HepG2 (cell line): ENCODE data around the gene CRHR1. TPM values are rescaled to one million over a fixed set of nuclear protein-coding genes. Genes with fewer than 3 reads are reported as not detected.

ENCODE experiments used
- ATAC-seq: fragments of 200-7000 bp; cut with Tn5 transposase; 3 replicates; pipeline ENCODE4 v1.9.1; 2020; ENCODE audit warnings: mild to moderate bottlenecking, moderate library complexity
- BruUV-seq: library from RNA; stranded (reverse); fragments of 400-500 nt; replicated peaks from 2 replicates; lab custom pipeline; 2021; lab: Mats Ljungman, UMichigan
- CTCF ChIA-PET: fragments of 300-600 bp; formaldehyde crosslinking; extraction: SDS; loops from one replicate; lab custom pipeline; 2021; ENCODE audit warnings: low total read pairs, inconsistent platforms, low intra/inter-chr PET ratio; lab: Yijun Ruan, JAX
- POLR2A ChIA-PET: fragments of 350-600 bp; sonication (Branson Sonifier 250); formaldehyde crosslinking; loops from one replicate; lab custom pipeline; 2020; ENCODE audit warnings: antibody characterized with exemption, inconsistent platforms; lab: Yijun Ruan, JAX
- DNase-seq: peaks from one replicate; pipeline ENCODE4 v3.0.0-alpha.2; 2015; ENCODE audit warnings: low spot score
- FAIRE-seq: peaks from 3 replicates; lab custom pipeline; 2011; peaks lifted over from hg19 to GRCh38; lab: Jason Lieb, UNC
- H2AFZ ChIP-seq: one replicate; pipeline ENCODE4 v1.6.1; 2011; ENCODE audit warnings: low read length, inconsistent platforms
- H3K27ac ChIP-seq: fragments of 300-600 bp; 3 replicates; pipeline ENCODE4 v1.8.0; 2011; ENCODE audit warnings: mixed run types, mild to moderate bottlenecking, mixed read lengths, low read length, inconsistent platforms; ENCODE audit not compliant: insufficient read depth; ENCODE audit errors: extremely low read length
- H3K27me3 ChIP-seq, 2 experiments: fragments of 200-600 bp in 1 of 2; 2 replicates in 1 of 2; 3 replicates in 1 of 2; pipeline versions ENCODE4 v1.6.0 to v1.8.0; 2011; ENCODE audit warnings: low read length in 2 of 2, mild to moderate bottlenecking in 2 of 2, moderate library complexity in 2 of 2, inconsistent platforms in 1 of 2; ENCODE audit not compliant: insufficient read depth in 2 of 2, control insufficient read depth in 1 of 2
- H3K36me3 ChIP-seq, 2 experiments: fragments of 200-600 bp in 1 of 2; replicated peaks in 1 of 2; 2 replicates in 1 of 2; 3 replicates in 1 of 2; pipeline versions ENCODE4 v1.5.1 to v1.8.0; 2011; ENCODE audit warnings: low read length in 2 of 2, inconsistent platforms in 1 of 2; ENCODE audit not compliant: insufficient read depth in 2 of 2, control insufficient read depth in 1 of 2
- H3K4me1 ChIP-seq: 2 replicates; pipeline ENCODE4 v1.5.1; 2012; ENCODE audit warnings: low read length, inconsistent platforms; ENCODE audit not compliant: insufficient read depth
- H3K4me2 ChIP-seq: 2 replicates; pipeline ENCODE4 v1.6.0; 2011; ENCODE audit warnings: low read depth, low read length, inconsistent platforms
- H3K4me3 ChIP-seq, 3 experiments: fragments of 200-600 bp in 1 of 3; sonication (generic), shearing (Covaris generic) in 1 of 3; replicated peaks in 1 of 3; 2 replicates each; pipeline ENCODE4 v1.5.1; 2011 to 2016; ENCODE audit warnings: low read length in 3 of 3, inconsistent platforms in 2 of 3, low read depth in 2 of 3, mild to moderate bottlenecking in 2 of 3, control low read depth in 1 of 3, mixed read lengths in 1 of 3; ENCODE audit not compliant: insufficient read depth in 1 of 3
- H3K79me2 ChIP-seq: one replicate; pipeline ENCODE4 v1.6.1; 2011; ENCODE audit warnings: low read length, inconsistent platforms; ENCODE audit not compliant: insufficient read depth
- H3K9ac ChIP-seq: 2 replicates; pipeline ENCODE4 v1.6.0; 2011; ENCODE audit warnings: mild to moderate bottlenecking, low read depth, low read length, inconsistent platforms; ENCODE audit not compliant: insufficient read depth
- H3K9me3 ChIP-seq: 2 replicates; pipeline ENCODE4 v1.5.1; 2012; ENCODE audit warnings: mild to moderate bottlenecking, low read length
- H4K20me1 ChIP-seq: 2 replicates; pipeline ENCODE4 v1.6.0; 2011; ENCODE audit warnings: inconsistent platforms, mild to moderate bottlenecking, low read length, moderate library complexity; ENCODE audit not compliant: insufficient read depth
- ATAD3A ChIP-seq: sonication (generic); formaldehyde crosslinking; IDR thresholded peaks from 2 replicates; pipeline ENCODE4 v1.4.0; 2020; ENCODE audit warnings: missing genetic modification reagents
- CHD4 ChIP-seq: fragments of 200-600 bp; sonication (generic); IDR thresholded peaks from 2 replicates; pipeline ENCODE4 v1.7.0; 2017; ENCODE audit warnings: mild to moderate bottlenecking, low read length, borderline replicate concordance
- CREM ChIP-seq, 2 experiments: sonication (generic) in 1 of 2; formaldehyde crosslinking in 1 of 2; IDR thresholded peaks; 2 replicates each; pipeline versions ENCODE4 v1.4.0 to v1.6.1; 2016 to 2020; ENCODE audit warnings: antibody characterized with exemption in 1 of 2, mild to moderate bottlenecking in 1 of 2, missing genetic modification reagents in 1 of 2
- EEA1 ChIP-seq: sonication (generic); formaldehyde crosslinking; IDR thresholded peaks from 2 replicates; pipeline ENCODE4 v1.5.1; 2020; ENCODE audit warnings: mild to moderate bottlenecking, missing genetic modification reagents, borderline replicate concordance
- GTF3A ChIP-seq: sonication (generic); formaldehyde crosslinking; conservative IDR thresholded peaks from 2 replicates; pipeline ENCODE4 v1.4.0; 2020; ENCODE audit warnings: mild to moderate bottlenecking, missing genetic modification reagents
- GZF1 ChIP-seq: sonication (generic); formaldehyde crosslinking; IDR thresholded peaks from 2 replicates; pipeline ENCODE4 v1.5.1; 2020; ENCODE audit warnings: mild to moderate bottlenecking, missing genetic modification reagents
- IRF9 ChIP-seq: sonication (generic); formaldehyde crosslinking; IDR thresholded peaks from 2 replicates; pipeline ENCODE4 v1.8.0; 2022; ENCODE audit warnings: missing genetic modification reagents, mild to moderate bottlenecking, borderline replicate concordance
- KLF15 ChIP-seq: sonication (generic); formaldehyde crosslinking; IDR thresholded peaks from 2 replicates; pipeline ENCODE4 v1.8.1; 2023; ENCODE audit warnings: borderline replicate concordance, mild to moderate bottlenecking, inconsistent platforms, missing genetic modification reagents, mixed read lengths
- ONECUT2 ChIP-seq: sonication (generic); formaldehyde crosslinking; IDR thresholded peaks from 2 replicates; pipeline ENCODE4 v1.4.0; 2020; ENCODE audit warnings: missing genetic modification reagents
- POGZ ChIP-seq: sonication (generic); formaldehyde crosslinking; IDR thresholded peaks from 2 replicates; pipeline ENCODE4 v1.4.0; 2020; ENCODE audit warnings: mild to moderate bottlenecking, missing genetic modification reagents
- RFX1 ChIP-seq: fragments of 450-650 bp; IDR thresholded peaks from 2 replicates; pipeline ENCODE4 v1.6.1; 2017
- SRSF9 ChIP-seq: fragments of 200-400 bp; formaldehyde crosslinking; IDR thresholded peaks from 2 replicates; pipeline ENCODE4 v1.6.1; 2018; ENCODE audit warnings: borderline replicate concordance, mild to moderate bottlenecking, low read depth, low read length; ENCODE audit not compliant: insufficient read depth, poor library complexity, severe bottlenecking
- U2AF1 ChIP-seq: fragments of 200-400 bp; formaldehyde crosslinking; optimal IDR thresholded peaks from 2 replicates; pipeline ENCODE3; 2017; ENCODE audit warnings: mild to moderate bottlenecking, low read depth, low read length
- ZGPAT ChIP-seq: IDR thresholded peaks from 2 replicates; pipeline ENCODE4 v1.6.1; 2016; ENCODE audit warnings: mild to moderate bottlenecking
- ZNF205 ChIP-seq: IDR thresholded peaks from 2 replicates; pipeline ENCODE4 v1.6.1; 2018; ENCODE audit warnings: missing biosample characterization, missing genetic modification reagents
- ZNF710 ChIP-seq: sonication (generic); formaldehyde crosslinking; IDR thresholded peaks from 2 replicates; pipeline ENCODE4 v1.5.0; 2020; ENCODE audit warnings: mild to moderate bottlenecking, missing genetic modification reagents, borderline replicate concordance
- ZNF766 ChIP-seq: sonication (generic); formaldehyde crosslinking; IDR thresholded peaks from 2 replicates; pipeline ENCODE4 v1.5.0; 2020; ENCODE audit warnings: missing genetic modification reagents, borderline replicate concordance
- ZNF782 ChIP-seq: sonication (generic); formaldehyde crosslinking; IDR thresholded peaks from 2 replicates; pipeline ENCODE4 v1.4.0; 2020; ENCODE audit warnings: missing genetic modification reagents, mild to moderate bottlenecking, borderline replicate concordance
- ZSCAN20 ChIP-seq: sonication (generic); formaldehyde crosslinking; IDR thresholded peaks from 2 replicates; pipeline ENCODE4 v1.4.0; 2020; ENCODE audit warnings: missing genetic modification reagents, mild to moderate bottlenecking, borderline replicate concordance
- WGBS: methylation state at CpG from one replicate; pipeline ENCODE4 v1.1.6; 2017; ENCODE audit warnings: low lambda C conversion rate; 5-methylcytosine and 5-hydroxymethylcytosine counted together
- in situ Hi-C: cut with HindIII; loops from 2 replicates; pipeline ENCODE4 v1.10.0; 2017; ENCODE audit warnings: low pct_unique_long_range_greater_than_20kb; ENCODE audit not compliant: extremely low pct_ligation_motif_present
- intact Hi-C: fragments of 100-400 bp; cut with micrococcal nuclease; formaldehyde crosslinking; loops from one replicate; pipeline ENCODE4 v1.10.0; 2022; ENCODE audit not compliant: unreplicated experiment
- polyA plus RNA-seq, 8 experiments: library from polyadenylated mRNA; depleted of rRNA in 3 of 8; stranded (reverse) in 7 of 8; unstranded in 1 of 8; fragments of >200 nt; fragmentation: Illumina TruSeq in 4 of 8; extraction: Trizol in 4 of 8; gene quantifications; 2 replicates each; pipeline versions ENCODE4 v1.2.1 to v1.2.3, GENCODE V29; 2011 to 2016; ENCODE audit warnings: low read depth in 4 of 8, missing spikeins in 1 of 8, mixed read lengths in 1 of 8; ENCODE audit not compliant: insufficient read depth in 1 of 8
- total RNA-seq, 5 experiments: library from RNA; depleted of rRNA; stranded (reverse); fragments of >200 nt; fragmentation: Illumina TruSeq; extraction: Trizol; gene quantifications; 2 replicates each; pipeline ENCODE4 v1.2.3, GENCODE V29; 2016; ENCODE audit warnings: low read depth in 1 of 5

The CRHR1 gene
- total and polyA plus RNA-seq, 2 of the 13 experiments (the other 11 are each of a cell fraction or from before 2014, with no cell fraction given) = not detected

GRCh38 chr17:45824901-45825492, 40.9 kb downstream of the CRHR1 start:
- Histone ChIP-seq H3K79me2 (no peaks in the 10 kb centered on the region), H4K20me1 (no peaks in the 10 kb centered on the region), H3K27me3 (peaks cover 28 to 91% of the 10 kb centered on the region in 2 experiments), H3K36me3 (no peaks in the 10 kb centered on the region), H3K4me3 (no peak overlapping the region), H3K4me2 (no peak overlapping the region), H3K27ac (no peak overlapping the region), H2AFZ (no peak overlapping the region), H3K9me3 (no peaks in the 10 kb centered on the region), H3K4me1 (no peaks in the 10 kb centered on the region), H3K9ac (no peak overlapping the region)
- in situ Hi-C loops = no loop called here
- no peak for ATAC-seq
- no peak for TF ChIP-seq KLF15
- no peak for TF ChIP-seq GZF1 (CRISPR knock-in tag)
- TF ChIP-seq SRSF9 = no peak
- no peak for TF ChIP-seq ZNF766 (CRISPR knock-in tag)
- TF ChIP-seq ZGPAT (CRISPR knock-in tag) = no peak
- no peak for TF ChIP-seq ATAD3A
- TF ChIP-seq ZNF205 (CRISPR knock-in tag) = no peak
- no peak for TF ChIP-seq CREM (IDR thresholded peaks at IDR 0.05)
- TF ChIP-seq CREM (CRISPR knock-in tag; IDR thresholded peaks at IDR 0.05) = no peak
- TF ChIP-seq IRF9 = no peak
- no peak for TF ChIP-seq POGZ (CRISPR knock-in tag)
- TF ChIP-seq ZNF710 (CRISPR knock-in tag) = no peak
- TF ChIP-seq U2AF1 = no peak
- no peak for TF ChIP-seq ONECUT2 (CRISPR knock-in tag)
- no peak for TF ChIP-seq EEA1 (CRISPR knock-in tag)
- no peak for TF ChIP-seq ZNF782 (CRISPR knock-in tag)
- TF ChIP-seq RFX1 = no peak
- no peak for TF ChIP-seq GTF3A (CRISPR knock-in tag)
- no peak for TF ChIP-seq ZSCAN20 (CRISPR knock-in tag)
- TF ChIP-seq CHD4 = no peak
- DNase-seq = no peak
- 31% methylated on average over 11 of the region's 13 CpGs for WGBS
- POLR2A ChIA-PET = no interaction called here
- no TSS peak for BruUV-seq
- no peak for FAIRE-seq
- intact Hi-C loops = no loop called here
- CTCF ChIA-PET = no interaction called here
